K562 (cell line): ENCODE data around the gene RAB31. TPM values are rescaled to one million over a fixed set of nuclear protein-coding genes. Genes with fewer than 3 reads are reported as not detected.

Source experiments
- ATF7 ChIP-seq: fragments of 450-650 bp; IDR thresholded peaks from 2 replicates; pipeline ENCODE4 v1.7.1; 2014; ENCODE audit warnings: mild to moderate bottlenecking, moderate library complexity
- CEBPZ ChIP-seq: fragments of 150-350 bp; IDR thresholded peaks from 2 replicates; pipeline ENCODE4 v1.6.1; 2014; ENCODE audit warnings: low read depth, mild to moderate bottlenecking, low read length, borderline replicate concordance
- DMBX1 ChIP-seq: fragments of 250-450 bp; sonication (Bioruptor Pico); IDR thresholded peaks from 2 replicates; pipeline ENCODE4 v1.8.0; 2022; ENCODE audit warnings: inconsistent platforms, mild to moderate bottlenecking, moderate library complexity, borderline replicate concordance
- ETV5 ChIP-seq: sonication (generic); formaldehyde crosslinking; IDR thresholded peaks from 2 replicates; pipeline ENCODE4 v1.4.0; 2020; ENCODE audit warnings: low read depth, mild to moderate bottlenecking, missing genetic modification reagents
- EZH2 ChIP-seq: IDR thresholded peaks from 2 replicates; pipeline ENCODE4 v1.6.1; 2012; ENCODE audit warnings: low read depth, mild to moderate bottlenecking, inconsistent platforms, low read length, borderline replicate concordance
- FOXK2 ChIP-seq, 2 experiments: fragments of 450-650 bp; IDR thresholded peaks in 1 of 2; conservative IDR thresholded peaks in 1 of 2; 2 replicates each; pipeline ENCODE4 v1.6.1; 2016; ENCODE audit warnings: low read depth in 2 of 2, mild to moderate bottlenecking in 1 of 2
- GABPA ChIP-seq: fragments of 200-800 bp; sonication (Bioruptor generic); conservative IDR thresholded peaks from 2 replicates; pipeline ENCODE4 v1.6.1; 2016; ENCODE audit warnings: low read depth, missing genetic modification characterization, missing compliant biosample characterization
- KAT2B ChIP-seq: IDR thresholded peaks from one replicate; pipeline ENCODE4 v1.6.1; 2012; ENCODE audit warnings: low read depth, mild to moderate bottlenecking, control low read depth, inconsistent platforms, low read length, moderate library complexity
- KAT8 ChIP-seq: fragments of 450-650 bp; IDR thresholded peaks from 2 replicates; pipeline ENCODE4 v1.6.1; 2016; ENCODE audit warnings: low read depth, mild to moderate bottlenecking
- MITF ChIP-seq: IDR thresholded peaks from 2 replicates; pipeline ENCODE4 v1.6.1; 2014; ENCODE audit warnings: antibody characterized with exemption
- MNT ChIP-seq, 2 experiments: fragments of 450-650 bp; conservative IDR thresholded peaks; 2 replicates each; pipeline ENCODE4 v1.6.1; 2017; ENCODE audit warnings: mild to moderate bottlenecking in 2 of 2, moderate library complexity in 2 of 2
- MYNN ChIP-seq, 2 experiments: sonication (generic); formaldehyde crosslinking in 1 of 2; IDR thresholded peaks; 2 replicates each; pipeline versions ENCODE4 v1.5.0 to v1.6.1; 2016 to 2020; ENCODE audit warnings: antibody characterized with exemption in 1 of 2, missing genetic modification reagents in 1 of 2
- NBN ChIP-seq: fragments of 450-650 bp; IDR thresholded peaks from 2 replicates; pipeline ENCODE4 v1.6.1; 2016; ENCODE audit warnings: low read depth, mild to moderate bottlenecking
- NFE2 ChIP-seq: IDR thresholded peaks from 2 replicates; pipeline ENCODE4 v1.6.1; 2014; ENCODE audit warnings: antibody characterized with exemption, low read depth
- RBM15 ChIP-seq: fragments of 200-400 bp; formaldehyde crosslinking; IDR thresholded peaks from 2 replicates; pipeline ENCODE4 v1.6.1; 2018; ENCODE audit warnings: mild to moderate bottlenecking, low read length, moderate library complexity; ENCODE audit not compliant: insufficient read depth
- ZEB2 ChIP-seq: fragments of 450-650 bp; IDR thresholded peaks from 2 replicates; pipeline ENCODE4 v1.6.1; 2016
- ZNF175 ChIP-seq: fragments of 200-800 bp; sonication (Bioruptor generic); IDR thresholded peaks from 2 replicates; pipeline ENCODE4 v1.6.1; 2016; ENCODE audit warnings: low read depth, mild to moderate bottlenecking, missing genetic modification characterization, missing compliant biosample characterization
- ZNF197 ChIP-seq: fragments of 200-800 bp; sonication (Bioruptor generic); IDR thresholded peaks from 2 replicates; pipeline ENCODE4 v1.6.1; 2016; ENCODE audit warnings: low read depth, missing genetic modification characterization, missing compliant biosample characterization
- ZNF41 ChIP-seq: fragments of 250-450 bp; sonication (Bioruptor Pico); conservative IDR thresholded peaks from 2 replicates; pipeline ENCODE4 v1.4.0; 2020; ENCODE audit warnings: mild to moderate bottlenecking
- ZNF79 ChIP-seq: fragments of 250-450 bp; sonication (Bioruptor Pico); IDR thresholded peaks from 2 replicates; pipeline ENCODE4 v1.4.0; 2020; ENCODE audit warnings: low read depth, mild to moderate bottlenecking, moderate library complexity
- polyA plus RNA-seq, 8 experiments: library from polyadenylated mRNA; depleted of rRNA in 4 of 8; stranded (reverse) in 5 of 8; unstranded in 3 of 8; fragments of >200 nt; fragmentation: Nextera tagmentation in 2 of 8; fragmentation: Illumina TruSeq in 1 of 8; extraction: Ambion mirVana in 2 of 8; extraction: Trizol in 1 of 8; gene quantifications; 2 replicates each; pipeline versions ENCODE4 v1.2.1 to v1.2.3, GENCODE V29; 2011 to 2014; ENCODE audit warnings: inconsistent platforms in 1 of 8, missing spikeins in 1 of 8
- total RNA-seq, 7 experiments: library from RNA; depleted of rRNA in 6 of 7; stranded (reverse); fragments of >200 nt in 6 of 7; fragmentation: Illumina TruSeq in 2 of 7; extraction: Trizol in 2 of 7; gene quantifications; 2 replicates each; pipeline versions ENCODE4 v1.2.1 to v1.2.3, GENCODE V29; 2011 to 2021; ENCODE audit warnings: low replicate concordance in 1 of 7

The RAB31 gene
- total and polyA plus RNA-seq, 9 of the 15 experiments (the other 6 are each of a cell fraction or from before 2014, with no cell fraction given) = 20.7 to 70.4 (median 41.3) TPM

GRCh38 chr18:9742524-9743131 is 34.5 kb downstream of the RAB31 start (continued):
- TF ChIP-seq CEBPZ = no peak
- TF ChIP-seq KAT8 = no peak
- no peak for TF ChIP-seq ZEB2
- TF ChIP-seq GABPA (tag) = peak; percentile 19; the same call in 1 of the 2 replicates
- peak; percentile 84 for TF ChIP-seq ATF7
- no peak for TF ChIP-seq ZNF79 (CRISPR knock-in tag)
- TF ChIP-seq ZNF197 (CRISPR knock-in tag) = no peak
- no peak for TF ChIP-seq EZH2
- TF ChIP-seq KAT2B = no peak
- TF ChIP-seq DMBX1 (CRISPR knock-in tag) = peak; percentile 13; the same call in 1 of the 2 replicates
- TF ChIP-seq FOXK2 (conservative IDR thresholded peaks at IDR 0.05 in 1 of 2, IDR thresholded peaks at IDR 0.05 in 1 of 2; ENCODE audit: low read depth in 2 of 2) = peak; percentile 91 to 94
- TF ChIP-seq MITF = no peak
- TF ChIP-seq MNT (conservative IDR thresholded peaks at IDR 0.05) = no peak
- no peak for TF ChIP-seq ZNF41 (CRISPR knock-in tag)
- no peak for TF ChIP-seq ETV5 (CRISPR knock-in tag)
- TF ChIP-seq RBM15 = no peak
- TF ChIP-seq MYNN (IDR thresholded peaks at IDR 0.05) = no peak
- no peak for TF ChIP-seq MYNN (CRISPR knock-in tag; IDR thresholded peaks at IDR 0.05)
- TF ChIP-seq NFE2 = no peak
- peak; percentile 24; the same call in 1 of the 2 replicates for TF ChIP-seq ZNF175 (CRISPR knock-in tag)
- TF ChIP-seq NBN = no peak
